WERI-Rb-1 (cell line): ENCODE data around the gene PRPS2.

Experiments
- DNase-seq: peaks from one replicate; pipeline ENCODE4 v3.0.0-alpha.2; 2020
- H3K27ac ChIP-seq: fragments of 250-450 bp; sonication (Bioruptor Pico); 2 replicates; pipeline ENCODE4 v1.5.1; 2020; ENCODE audit warnings: mild to moderate bottlenecking, moderate library complexity
- H3K27me3 ChIP-seq: fragments of 250-450 bp; sonication (Bioruptor Pico); 2 replicates; pipeline ENCODE4 v1.5.1; 2021; ENCODE audit warnings: mild to moderate bottlenecking, low read depth, moderate library complexity; ENCODE audit not compliant: insufficient read depth, severe bottlenecking
- H3K36me3 ChIP-seq: fragments of 250-450 bp; sonication (Bioruptor Pico); 2 replicates; pipeline ENCODE4 v1.5.1; 2020; ENCODE audit warnings: mild to moderate bottlenecking, moderate library complexity
- H3K4me3 ChIP-seq: 2 replicates; pipeline ENCODE4 v1.5.1; 2011; ENCODE audit warnings: low read depth, mild to moderate bottlenecking, control low read depth, low read length
- H3K9me3 ChIP-seq: fragments of 250-450 bp; sonication (Bioruptor Pico); 2 replicates; pipeline ENCODE4 v1.5.1; 2021; ENCODE audit warnings: mild to moderate bottlenecking, moderate library complexity; ENCODE audit not compliant: severe bottlenecking
- CTCF ChIP-seq: IDR thresholded peaks from 2 replicates; pipeline ENCODE4 v1.5.1; 2011; ENCODE audit warnings: low read depth, mild to moderate bottlenecking, control low read depth, inconsistent platforms, low read length

The PRPS2 gene

GRCh38 chrX:12843061-12843667, 52.0 kb downstream of the PRPS2 start:
- Histone ChIP-seq H3K27ac (no peak overlapping the region), H3K4me3 (no peak overlapping the region), H3K9me3 (no peaks in the 10 kb centered on the region), H3K36me3 (no peaks in the 10 kb centered on the region), H3K27me3 (peaks cover 91% of the 10 kb centered on the region)
- TF ChIP-seq CTCF = no peak
- no peak for DNase-seq

- H3K27ac ChIP-seq = no peak overlapping the region
- H3K9me3 ChIP-seq = no peaks in the 10 kb centered on the region
- peaks cover 91% of the 10 kb centered on the region for H3K27me3 ChIP-seq
- no peaks in the 10 kb centered on the region for H3K36me3 ChIP-seq
- TF ChIP-seq CTCF = no peak
- DNase-seq = no peak
- H3K4me3 ChIP-seq = no peak overlapping the region
Measured at GRCh38 chrX:12843668-12844279, 52.6 kb downstream of the PRPS2 start.

- Histone ChIP-seq H3K9me3 (no peaks in the 10 kb centered on the region), H3K4me3 (no peak overlapping the region), H3K36me3 (no peaks in the 10 kb centered on the region), H3K27ac (no peak overlapping the region), H3K27me3 (peaks cover 92% of the 10 kb centered on the region)
- no peak for DNase-seq
- TF ChIP-seq CTCF = no peak
Measured at GRCh38 chrX:12844319-12844718, 53.1 kb downstream of the PRPS2 start.

- TF ChIP-seq CTCF = no peak
- Histone ChIP-seq H3K27me3 (peaks cover 61% of the 10 kb centered on the region), H3K4me3 (no peak overlapping the region), H3K36me3 (no peaks in the 10 kb centered on the region), H3K27ac (no peak overlapping the region), H3K9me3 (peaks cover 4% of the 10 kb centered on the region)
- no peak for DNase-seq
Measured at GRCh38 chrX:12865359-12865758, 74.1 kb downstream of the PRPS2 start.

GRCh38 chrX:12866451-12867377, 75.5 kb downstream of the PRPS2 start, which contains the start of gene TLR7:
Gene TLR7, plus strand, starts transcription at chrX:12867072. Its CDS starts 507 bp downstream, at chrX:12867579.
- Histone ChIP-seq H3K4me3 (no peak within 1 kb of the TSS), H3K9me3 (peaks cover 4% of the 10 kb centered on the region), H3K27me3 (peaks cover 71% of the 10 kb centered on the region), H3K36me3 (no peaks in the 10 kb centered on the region), H3K27ac (no peak within 1 kb of the TSS)
- TF ChIP-seq CTCF = no peak
- DNase-seq = no peak
